H1 (cell line): ENCODE measurements around the gene PSTK. TPM values are rescaled to one million over a fixed set of nuclear protein-coding genes. Genes with fewer than 3 reads are reported as not detected.

Experiments
- CTCF ChIA-PET: fragments of 300-600 bp; sonication (Branson Sonifier 250); formaldehyde crosslinking; loops from one replicate; lab custom pipeline; 2021; ENCODE audit not compliant: partially characterized antibody; lab: Charles Lee
- POLR2A ChIA-PET: fragments of 300-600 bp; sonication (Branson Sonifier 250); formaldehyde crosslinking; loops from one replicate; lab custom pipeline; 2021; ENCODE audit warnings: inconsistent platforms; ENCODE audit not compliant: partially characterized antibody; lab: Charles Lee
- DNase-seq, 2 experiments: peaks; one replicate each; pipeline versions ENCODE4 v3.0.0 to v3.0.0-alpha.2; 2010 to 2022; ENCODE audit warnings: low spot score in 2 of 2, low read depth in 1 of 2, mixed read lengths in 1 of 2
- FAIRE-seq: peaks from 2 replicates; lab custom pipeline; 2011; peaks lifted over from hg19 to GRCh38; lab: Jason Lieb, UNC
- H2AFZ ChIP-seq: 2 replicates; pipeline ENCODE4 v1.8.1; 2012; ENCODE audit warnings: low read length, inconsistent platforms
- H2AK5ac ChIP-seq: 2 replicates; pipeline ENCODE4 v1.6.1; 2013; ENCODE audit warnings: low read depth, low read length
- H2BK120ac ChIP-seq: replicated peaks from 2 replicates; pipeline ENCODE3; 2013; ENCODE audit warnings: low read depth, low read length, inconsistent platforms
- H2BK12ac ChIP-seq: 2 replicates; pipeline ENCODE4 v1.6.1; 2013; ENCODE audit warnings: low read depth, low read length
- H2BK15ac ChIP-seq: 2 replicates; pipeline ENCODE4 v1.6.1; 2013; ENCODE audit warnings: low read length
- H2BK20ac ChIP-seq: 2 replicates; pipeline ENCODE4 v1.6.1; 2013; ENCODE audit warnings: low read length
- H2BK5ac ChIP-seq: 2 replicates; pipeline ENCODE4 v1.6.1; 2013; ENCODE audit warnings: low read depth, low read length
- H3K14ac ChIP-seq: 2 replicates; pipeline ENCODE4 v1.6.1; 2013; ENCODE audit warnings: inconsistent platforms; ENCODE audit not compliant: insufficient read length
- H3K18ac ChIP-seq: 2 replicates; pipeline ENCODE4 v1.6.1; 2013; ENCODE audit warnings: low read length; ENCODE audit errors: extremely low read depth
- H3K23ac ChIP-seq: 2 replicates; pipeline ENCODE4 v1.6.1; 2013; ENCODE audit warnings: inconsistent platforms; ENCODE audit not compliant: insufficient read length
- H3K23me2 ChIP-seq: 2 replicates; pipeline ENCODE4 v1.6.1; 2013; ENCODE audit warnings: low read depth, low read length
- H3K27ac ChIP-seq: 2 replicates; pipeline ENCODE4 v1.6.1; 2011; ENCODE audit warnings: low read depth, low read length, inconsistent platforms
- H3K27me3 ChIP-seq, 4 experiments: replicated peaks in 1 of 4; 1 replicate in 1 of 4; 2 replicates in 3 of 4; pipeline versions ENCODE4 v1.6.1 to v1.8.1; 2011 to 2013; ENCODE audit warnings: low read length in 3 of 4, mild to moderate bottlenecking in 3 of 4, inconsistent platforms in 2 of 4, mixed read lengths in 2 of 4, moderate library complexity in 1 of 4; ENCODE audit not compliant: control insufficient read depth in 3 of 4, insufficient read depth in 3 of 4; ENCODE audit errors: extremely low read depth in 1 of 4
- H3K36me3 ChIP-seq, 4 experiments: 2 replicates each; pipeline versions ENCODE4 v1.6.1 to v1.8.1; 2011 to 2013; ENCODE audit warnings: mild to moderate bottlenecking in 4 of 4, low read length in 3 of 4, moderate library complexity in 2 of 4, control low read depth in 1 of 4, inconsistent platforms in 1 of 4; ENCODE audit not compliant: insufficient read depth in 4 of 4, control insufficient read depth in 2 of 4
- H3K4ac ChIP-seq: replicated peaks from 2 replicates; pipeline ENCODE3; 2013; ENCODE audit warnings: low read length, low read depth, mixed read lengths, inconsistent platforms; ENCODE audit not compliant: insufficient read length
- H3K4me1 ChIP-seq, 4 experiments: replicated peaks in 1 of 4; 1 replicate in 1 of 4; 2 replicates in 3 of 4; pipeline versions ENCODE4 v1.6.1 to v1.8.1; 2011 to 2013; ENCODE audit warnings: low read length in 3 of 4, inconsistent platforms in 2 of 4, mixed read lengths in 1 of 4; ENCODE audit not compliant: insufficient read depth in 4 of 4, control insufficient read depth in 3 of 4
- H3K4me2 ChIP-seq, 2 experiments: 2 replicates each; pipeline versions ENCODE4 v1.6.1 to v1.8.1; 2011 to 2013; ENCODE audit warnings: low read depth in 2 of 2, low read length in 2 of 2, control low read depth in 1 of 2, inconsistent platforms in 1 of 2, mild to moderate bottlenecking in 1 of 2; ENCODE audit not compliant: insufficient read depth in 1 of 2
- H3K4me3 ChIP-seq, 4 experiments: fragments of 200-600, 300-600 bp in 1 of 4; sonication (generic), shearing (Covaris generic), sonication (Bioruptor Twin) in 1 of 4; 2 replicates each; pipeline versions ENCODE4 v1.5.1 to v1.8.1; 2011 to 2016; ENCODE audit warnings: low read length in 4 of 4, low read depth in 3 of 4, control low read depth in 2 of 4, inconsistent platforms in 2 of 4, mild to moderate bottlenecking in 2 of 4, mixed read lengths in 1 of 4, moderate library complexity in 1 of 4; ENCODE audit not compliant: insufficient read depth in 2 of 4; ENCODE audit errors: extremely low read depth in 1 of 4
- H3K56ac ChIP-seq: replicated peaks from 2 replicates; pipeline ENCODE3; 2013; ENCODE audit warnings: low read depth, mild to moderate bottlenecking, mixed read lengths, low read length, inconsistent platforms; ENCODE audit not compliant: insufficient read length
- H3K79me1 ChIP-seq: 2 replicates; pipeline ENCODE4 v1.6.1; 2013; ENCODE audit warnings: low read depth, low read length, control low read depth
- H3K79me2 ChIP-seq, 2 experiments: 2 replicates each; pipeline versions ENCODE4 v1.6.1 to v1.8.1; 2012 to 2013; ENCODE audit warnings: low read length in 2 of 2, mild to moderate bottlenecking in 2 of 2, inconsistent platforms in 1 of 2; ENCODE audit not compliant: insufficient read depth in 2 of 2, control insufficient read depth in 1 of 2
- H3K9ac ChIP-seq, 4 experiments: replicated peaks in 1 of 4; 1 replicate in 1 of 4; 2 replicates in 3 of 4; pipeline versions ENCODE4 v1.6.1 to v1.8.1; 2011 to 2013; ENCODE audit warnings: low read depth in 3 of 4, low read length in 3 of 4, control low read depth in 2 of 4, mild to moderate bottlenecking in 2 of 4, moderate library complexity in 2 of 4, inconsistent platforms in 1 of 4; ENCODE audit errors: extremely low read depth in 1 of 4
- H3K9me3 ChIP-seq, 2 experiments: 2 replicates each; pipeline versions ENCODE4 v1.6.1 to v1.8.1; 2012 to 2013; ENCODE audit warnings: mild to moderate bottlenecking in 2 of 2, moderate library complexity in 2 of 2, control low read depth in 1 of 2, inconsistent platforms in 1 of 2, low read depth in 1 of 2, low read length in 1 of 2, mixed read lengths in 1 of 2; ENCODE audit not compliant: insufficient read depth in 2 of 2
- H4K20me1 ChIP-seq, 2 experiments: replicated peaks in 1 of 2; 2 replicates each; pipeline versions ENCODE3 to v1.8.1; 2011 to 2013; ENCODE audit warnings: inconsistent platforms in 2 of 2, low read length in 2 of 2, mild to moderate bottlenecking in 1 of 2; ENCODE audit not compliant: insufficient read depth in 2 of 2, control insufficient read depth in 1 of 2
- H4K5ac ChIP-seq: 2 replicates; pipeline ENCODE4 v1.6.1; 2013; ENCODE audit warnings: low read length, low read depth, mixed read lengths, inconsistent platforms; ENCODE audit not compliant: insufficient read length
- H4K8ac ChIP-seq: 2 replicates; pipeline ENCODE4 v1.8.0; 2013; ENCODE audit warnings: mild to moderate bottlenecking, moderate library complexity, low read length, inconsistent platforms; ENCODE audit not compliant: insufficient read depth; ENCODE audit errors: extremely low read depth
- H4K91ac ChIP-seq: replicated peaks from 2 replicates; pipeline ENCODE3; 2013; ENCODE audit warnings: low read length, mixed read lengths, inconsistent platforms; ENCODE audit not compliant: insufficient read length
- BACH1 ChIP-seq: IDR thresholded peaks from 2 replicates; pipeline ENCODE4 v1.6.1; 2012; ENCODE audit warnings: low read length, improper control_type of control experiment
- BCL11A ChIP-seq, 2 experiments: IDR thresholded peaks; one replicate each; pipeline ENCODE4 v1.6.1; 2011; ENCODE audit warnings: low read depth in 2 of 2, low read length in 2 of 2, mild to moderate bottlenecking in 2 of 2
- CHD2 ChIP-seq: IDR thresholded peaks from 2 replicates; pipeline ENCODE4 v1.6.1; 2012; ENCODE audit warnings: low read length, improper control_type of control experiment
- CREB1 ChIP-seq: IDR thresholded peaks from 2 replicates; pipeline ENCODE4 v1.6.1; 2012; ENCODE audit warnings: inconsistent platforms
- E2F6 ChIP-seq: IDR thresholded peaks from 2 replicates; pipeline ENCODE4 v1.6.1; 2012; ENCODE audit warnings: inconsistent platforms
- GTF2F1 ChIP-seq: IDR thresholded peaks from 2 replicates; pipeline ENCODE4 v1.6.1; 2012; ENCODE audit warnings: low read depth, low read length, improper control_type of control experiment, borderline replicate concordance
- HDAC2 ChIP-seq, 2 experiments: fragments of 300-600 bp in 1 of 2; sonication (generic) in 1 of 2; IDR thresholded peaks; 2 replicates each; pipeline ENCODE4 v1.6.1; 2011 to 2012; ENCODE audit warnings: low read depth in 2 of 2, low read length in 2 of 2, mild to moderate bottlenecking in 2 of 2, moderate library complexity in 2 of 2, borderline replicate concordance in 1 of 2, inconsistent platforms in 1 of 2
- POLR2A ChIP-seq, 2 experiments: IDR thresholded peaks; 1 replicate in 1 of 2; 2 replicates in 1 of 2; pipeline ENCODE4 v1.6.1; 2011; ENCODE audit warnings: low read depth in 2 of 2, low read length in 2 of 2, mild to moderate bottlenecking in 2 of 2; ENCODE audit errors: control extremely low read depth in 1 of 2
- POU5F1 ChIP-seq: IDR thresholded peaks from 2 replicates; pipeline ENCODE4 v1.6.1; 2011; ENCODE audit warnings: low read depth, mild to moderate bottlenecking, low read length, moderate library complexity
- SIN3A ChIP-seq, 2 experiments: IDR thresholded peaks in 1 of 2; conservative IDR thresholded peaks in 1 of 2; 2 replicates each; pipeline ENCODE4 v1.6.1; 2011 to 2012; ENCODE audit warnings: low read length in 2 of 2, improper control_type of control experiment in 1 of 2, low read depth in 1 of 2, mild to moderate bottlenecking in 1 of 2
- SIRT6 ChIP-seq: IDR thresholded peaks from one replicate; pipeline ENCODE4 v1.7.1; 2012; ENCODE audit warnings: low read length, inconsistent platforms
- TEAD4 ChIP-seq: IDR thresholded peaks from 2 replicates; pipeline ENCODE4 v1.6.1; 2012; ENCODE audit warnings: low read depth, low read length, inconsistent platforms, mixed read lengths
- ZNF274 ChIP-seq: IDR thresholded peaks from 2 replicates; pipeline ENCODE4 v1.7.0; 2012; ENCODE audit warnings: low read length, borderline replicate concordance; ENCODE audit errors: extremely low read depth
- WGBS, 2 experiments: shearing (Covaris generic) in 1 of 2; methylation state at CpG; one replicate each; pipeline versions ENCODE4 v1.1.6 to v1.1.7; 2013 to 2015; ENCODE audit warnings: low lambda C conversion rate in 2 of 2, mixed read lengths in 2 of 2, inconsistent platforms in 1 of 2, low coverage in 1 of 2, missing lambda C conversion rate in 1 of 2; ENCODE audit not compliant: insufficient replicate concordance in 2 of 2, insufficient coverage in 1 of 2, insufficient read length in 1 of 2; ENCODE audit errors: extremely low coverage in 1 of 2, missing lambda C conversion rate in 1 of 2; 5-methylcytosine and 5-hydroxymethylcytosine counted together
- polyA plus RNA-seq, 7 experiments: library from polyadenylated mRNA; depleted of rRNA in 3 of 7; stranded (reverse) in 5 of 7; unstranded in 2 of 7; fragments of >200 nt in 5 of 7; fragments of 200-250 nt in 2 of 7; gene quantifications; 1 replicate in 5 of 7; 2 replicates in 1 of 7; 4 replicates in 1 of 7; pipeline versions ENCODE4 v1.2.1 to v1.2.3, GENCODE V29; 2011 to 2013; ENCODE audit warnings: missing spikeins in 2 of 7, mixed read lengths in 2 of 7
- total RNA-seq: library from RNA; stranded (reverse); fragmentation: NEBNext Ultra II Directional; extraction: Animal tissue kit (Norgen Biotek cat#: 25700); gene quantifications from 2 replicates; pipeline ENCODE4 v1.2.1, GENCODE V29; 2021

PSTK gene
- total and polyA plus RNA-seq, 2 of the 8 experiments (the other 6 are each of a cell fraction or from before 2014, with no cell fraction given), result 4.4 to 6.6 TPM

- no peak for FAIRE-seq
- Histone ChIP-seq H3K9me3 (no peaks in the 10 kb centered on the region), H2BK120ac (no peak overlapping the region), H3K27ac (no peak overlapping the region), H3K27me3 (no peaks in the 10 kb centered on the region), H2BK5ac (no peak overlapping the region), H4K20me1 (no peaks in the 10 kb centered on the region), H4K91ac (no peak overlapping the region), H3K9ac (no peak overlapping the region), H2BK20ac (no peak overlapping the region), H3K56ac (no peak overlapping the region), H2AFZ (no peak overlapping the region), H3K4me2 (no peak overlapping the region), H2AK5ac (no peak overlapping the region), H2BK12ac (no peak overlapping the region), H3K4me1 (peaks cover 0 to 3% (median 0%) of the 10 kb centered on the region in 4 experiments; a peak in 2 of 7 replicates), H3K4me3 (no peak overlapping the region), H3K18ac (no peak overlapping the region), H3K79me1 (no peaks in the 10 kb centered on the region), H4K8ac (no peak overlapping the region), H3K36me3 (peaks cover 0 to 7% (median 2%) of the 10 kb centered on the region in 4 experiments; a peak in 2 of 8 replicates), H4K5ac (no peak overlapping the region), H3K14ac (no peak overlapping the region), H3K23me2 (peaks cover 7% of the 10 kb centered on the region), H3K23ac (no peak overlapping the region), H3K79me2 (no peaks in the 10 kb centered on the region), H2BK15ac (no peak overlapping the region), H3K4ac (no peak overlapping the region)
- POLR2A ChIA-PET, result interaction anchor here (1.0 to 2.6 kb wide), 2 partner anchors 16 to 24 kb away, joined by 4 to 6 read pairs; no protein-coding TSS in a partner anchor
- CTCF ChIA-PET, result interaction anchor here (0.7 kb wide), 1 partner anchor 14 kb away, joined by 3 read pairs; no protein-coding TSS in a partner anchor
- no peak for TF ChIP-seq HDAC2 (IDR thresholded peaks at IDR 0.05; ENCODE audit: borderline replicate concordance in 1 of 2, low read depth in 2 of 2, low read length in 2 of 2)
- TF ChIP-seq ZNF274, result no peak
- no peak for TF ChIP-seq E2F6
- TF ChIP-seq GTF2F1, result no peak
- no peak for TF ChIP-seq POU5F1
- no peak for TF ChIP-seq TEAD4
- TF ChIP-seq CREB1, result no peak
- TF ChIP-seq CHD2, result no peak
- no peak for TF ChIP-seq SIRT6
- TF ChIP-seq BCL11A (IDR thresholded peaks at IDR 0.05; ENCODE audit: low read depth in 2 of 2, low read length in 2 of 2), result no peak
- no peak for TF ChIP-seq BACH1
- TF ChIP-seq POLR2A (IDR thresholded peaks at IDR 0.05; ENCODE audit: control extremely low read depth in 1 of 2, low read depth in 2 of 2, low read length in 2 of 2), result no peak
- TF ChIP-seq SIN3A (conservative IDR thresholded peaks at IDR 0.05 in 1 of 2, IDR thresholded peaks at IDR 0.05 in 1 of 2; ENCODE audit: low read depth in 1 of 2, low read length in 2 of 2), result no peak
- 90% methylated on average over 6 of the region's 6 CpGs; no CpG with 5 or more reads in 1 of the 2 experiments for WGBS, 2 experiments
- DNase-seq, result no peak
Observed at GRCh38 chr10:122983898-122984297, 3.7 kb downstream of the PSTK start.
